ENCODE data around the gene ACTR6. TPM values are rescaled to one million over a fixed set of nuclear protein-coding genes. Genes with fewer than 3 reads are reported as not detected.
A peak's percentile ranks its signal among the peaks of the same experiment; 100 is the strongest.
"Not testable (repeated sequence)": the region's sequence is repeated elsewhere in the genome, so short reads cannot be mapped to it uniquely, and the experiment has no call there.

Gene ACTR6
- total RNA-seq, 1 experiment from 2014 or later = 25.2 TPM

- Histone ChIP-seq H3K9me3 (replicated peaks) (no peaks in the 10 kb centered on the region), H3K4me3 (no peak overlapping the region), H3K36me3 (no peaks in the 10 kb centered on the region), H3K27ac (no peak overlapping the region), H3K4me1 (no peaks in the 10 kb centered on the region), H3K27me3 (no peaks in the 10 kb centered on the region)
- no peak for DNase-seq
These were observed 3.1 kb upstream of the ACTR6 start for GRCh38 chr12:100197486-100197885.

GRCh38 chr12:100199023-100199346 lies 1.6 kb upstream of the ACTR6 start:
- H3K27ac ChIP-seq = no peak overlapping the region; the same call in 1 of the 2 replicates
- H3K27me3 ChIP-seq = no peaks in the 10 kb centered on the region
- H3K4me3 ChIP-seq = peak overlapping the region; percentile 68
- no peaks in the 10 kb centered on the region for H3K36me3 ChIP-seq
- H3K9me3 ChIP-seq (replicated peaks) = no peaks in the 10 kb centered on the region
- DNase-seq = no peak
- H3K4me1 ChIP-seq = no peaks in the 10 kb centered on the region

- Histone ChIP-seq H3K27ac (peak overlapping the region; percentile 26; the same call in 1 of the 2 replicates), H3K4me1 (no peaks in the 10 kb centered on the region), H3K4me3 (peak overlapping the region; percentile 68), H3K27me3 (no peaks in the 10 kb centered on the region), H3K9me3 (replicated peaks) (no peaks in the 10 kb centered on the region), H3K36me3 (no peaks in the 10 kb centered on the region)
- DNase-seq = peak; percentile 61 to 66
These were observed 1.1 kb upstream of the ACTR6 start for GRCh38 chr12:100199347-100200149.

GRCh38 chr12:100201604-100202423 lies 1.2 kb downstream of the ACTR6 start:
- no peaks in the 10 kb centered on the region for H3K4me1 ChIP-seq
- H3K4me3 ChIP-seq = peak overlapping the region; percentile 68
- H3K9me3 ChIP-seq (replicated peaks) = no peaks in the 10 kb centered on the region
- DNase-seq = no peak
- no peaks in the 10 kb centered on the region for H3K27me3 ChIP-seq
- no peaks in the 10 kb centered on the region; the same call in 1 of the 2 replicates for H3K36me3 ChIP-seq
- H3K27ac ChIP-seq = no peak overlapping the region

GRCh38 chr12:100207311-100207710 lies 6.7 kb downstream of the ACTR6 start:
- Histone ChIP-seq H3K4me1 (no peaks in the 10 kb centered on the region), H3K4me3 (no peak overlapping the region), H3K9me3 (replicated peaks) (no peaks in the 10 kb centered on the region), H3K27me3 (no peaks in the 10 kb centered on the region), H3K36me3 (peaks cover 16% of the 10 kb centered on the region), H3K27ac (no peak overlapping the region)
- no peak for DNase-seq

GRCh38 chr12:100208834-100209233 lies 8.2 kb downstream of the ACTR6 start:
- Histone ChIP-seq H3K4me1 (no peaks in the 10 kb centered on the region), H3K9me3 (replicated peaks) (no peaks in the 10 kb centered on the region), H3K36me3 (peaks cover 16% of the 10 kb centered on the region), H3K27me3 (no peaks in the 10 kb centered on the region), H3K4me3 (no peak overlapping the region), H3K27ac (no peak overlapping the region)
- no peak for DNase-seq

- no peak overlapping the region for H3K4me3 ChIP-seq
- H3K4me1 ChIP-seq = no peaks in the 10 kb centered on the region
- no peaks in the 10 kb centered on the region for H3K9me3 ChIP-seq (replicated peaks)
- H3K27me3 ChIP-seq = no peaks in the 10 kb centered on the region
- peaks cover 16% of the 10 kb centered on the region; the same call in 1 of the 2 replicates for H3K36me3 ChIP-seq
- no peak for DNase-seq
- no peak overlapping the region for H3K27ac ChIP-seq
These were observed 11.1 kb downstream of the ACTR6 start for GRCh38 chr12:100211698-100212097.

- Histone ChIP-seq H3K27ac (no peak overlapping the region), H3K27me3 (no peaks in the 10 kb centered on the region), H3K4me1 (no peaks in the 10 kb centered on the region), H3K36me3 (peaks cover 14% of the 10 kb centered on the region), H3K9me3 (replicated peaks) (no peaks in the 10 kb centered on the region), H3K4me3 (no peak overlapping the region)
- no peak for DNase-seq
These were observed 12.6 kb downstream of the ACTR6 start for GRCh38 chr12:100213016-100213891.

GRCh38 chr12:100214518-100214917 lies 13.9 kb downstream of the ACTR6 start:
- no peak overlapping the region for H3K27ac ChIP-seq
- no peaks in the 10 kb centered on the region for H3K4me1 ChIP-seq
- no peaks in the 10 kb centered on the region for H3K27me3 ChIP-seq
- no peaks in the 10 kb centered on the region for H3K9me3 ChIP-seq (replicated peaks)
- no peak overlapping the region for H3K4me3 ChIP-seq
- peaks cover 9% of the 10 kb centered on the region for H3K36me3 ChIP-seq
- no peak for DNase-seq

GRCh38 chr12:100215209-100215608 lies 14.6 kb downstream of the ACTR6 start:
- peaks cover 9% of the 10 kb centered on the region for H3K36me3 ChIP-seq

GRCh38 chr12:100216337-100216736 lies 15.7 kb downstream of the ACTR6 start:
- H3K4me1 ChIP-seq = no peaks in the 10 kb centered on the region
- no peak overlapping the region for H3K27ac ChIP-seq
- peaks cover 11% of the 10 kb centered on the region for H3K36me3 ChIP-seq
- no peak overlapping the region for H3K4me3 ChIP-seq
- DNase-seq = no peak
- no peaks in the 10 kb centered on the region for H3K27me3 ChIP-seq
- no peaks in the 10 kb centered on the region for H3K9me3 ChIP-seq (replicated peaks)

More at GRCh38 chr12:100215209-100215608, 14.6 kb downstream of the ACTR6 start:
- no peak for DNase-seq
- H3K27me3 ChIP-seq = no peaks in the 10 kb centered on the region
- H3K9me3 ChIP-seq (replicated peaks) = no peaks in the 10 kb centered on the region
- no peak overlapping the region for H3K4me3 ChIP-seq
- H3K27ac ChIP-seq = no peak overlapping the region
- no peaks in the 10 kb centered on the region for H3K4me1 ChIP-seq

- Histone ChIP-seq H3K9me3 (replicated peaks) (no peaks in the 10 kb centered on the region), H3K4me3 (no peak overlapping the region), H3K36me3 (peaks cover 14% of the 10 kb centered on the region), H3K27me3 (no peaks in the 10 kb centered on the region), H3K27ac (no peak overlapping the region), H3K4me1 (no peaks in the 10 kb centered on the region)
- no peak for DNase-seq
These were observed 18.9 kb downstream of the ACTR6 start for GRCh38 chr12:100219328-100220109.

GRCh38 chr12:100221523-100221922 lies 20.9 kb downstream of the ACTR6 start:
- H3K27ac ChIP-seq = no peak overlapping the region
- no peak overlapping the region for H3K4me3 ChIP-seq
- H3K36me3 ChIP-seq = peaks cover 14% of the 10 kb centered on the region

GRCh38 chr12:100222173-100222572 lies 21.6 kb downstream of the ACTR6 start:
- DNase-seq; H3K4me3 ChIP-seq; H3K27me3 ChIP-seq; H3K27ac ChIP-seq; H3K4me1 ChIP-seq; H3K9me3 ChIP-seq (replicated peaks): not testable (repeated sequence)
- peaks cover 14% of the 10 kb centered on the region for H3K36me3 ChIP-seq

More at GRCh38 chr12:100221523-100221922, 20.9 kb downstream of the ACTR6 start:
- no peaks in the 10 kb centered on the region for H3K4me1 ChIP-seq
- no peaks in the 10 kb centered on the region for H3K9me3 ChIP-seq (replicated peaks)
- no peaks in the 10 kb centered on the region for H3K27me3 ChIP-seq
- no peak for DNase-seq
